ENCODE measurements around the gene NYAP1.

- TF ChIP-seq CTCF (conservative IDR thresholded peaks at IDR 0.05; ENCODE audit: low read length): no peak
- TF ChIP-seq EZH2phosphoT487 (IDR thresholded peaks at IDR 0.05; ENCODE audit: borderline replicate concordance): no peak
Observed at GRCh38 chr7:100491192-100491578, 7.5 kb downstream of the NYAP1 start.

Measured in Loucy (cell line).